Activated CD8-positive, alpha-beta memory T cell treated with anti-CD3 and anti-CD28 coated beads, Interleukin-2, amount 50 U/mL, for 1 hour (primary cell): ENCODE measurements around the gene FKBP14.

Experiments
- DNase-seq: peaks from one replicate; pipeline ENCODE4 v3.0.0-alpha.2; 2020; ENCODE audit errors: extremely low read depth

The FKBP14 gene

GRCh38 chr7:30034501-30034900 lies 8.0 kb upstream of the FKBP14 start:
- no peak for DNase-seq

GRCh38 chr7:30032310-30033125 lies 6.0 kb upstream of the FKBP14 start:
- no peak for DNase-seq

GRCh38 chr7:30029696-30030095 lies 3.2 kb upstream of the FKBP14 start:
- no peak for DNase-seq

GRCh38 chr7:30028749-30029635 lies 2.5 kb upstream of the FKBP14 start:
- DNase-seq = no peak

GRCh38 chr7:30028216-30028748 lies 1.8 kb upstream of the FKBP14 start, which contains the start of gene PLEKHA8:
TSS of gene PLEKHA8 (plus strand) at chr7:30028412. CDS start at chr7:30028763, 351 bp downstream.
- peak; percentile 57 for DNase-seq

- DNase-seq = no peak
Observed at GRCh38 chr7:30027740-30028215, 1.3 kb upstream of the FKBP14 start.

GRCh38 chr7:30027065-30027456 lies 559 bp upstream of the FKBP14 start:
- DNase-seq = no peak

GRCh38 chr7:30023524-30023923 lies 3.0 kb downstream of the FKBP14 start:
- no peak for DNase-seq

GRCh38 chr7:30022991-30023390 lies 3.5 kb downstream of the FKBP14 start:
- DNase-seq = no peak

- no peak for DNase-seq
Observed at GRCh38 chr7:30020535-30020934, 6.0 kb downstream of the FKBP14 start.

GRCh38 chr7:30019960-30020359 lies 6.5 kb downstream of the FKBP14 start:
- no peak for DNase-seq

GRCh38 chr7:30019387-30019786 lies 7.1 kb downstream of the FKBP14 start:
- DNase-seq = no peak

- no peak for DNase-seq
Observed at GRCh38 chr7:30018451-30018850, 8.1 kb downstream of the FKBP14 start.

- no peak for DNase-seq
Observed at GRCh38 chr7:30012757-30013156, 13.7 kb downstream of the FKBP14 start.

- no peak for DNase-seq
Observed at GRCh38 chr7:30010021-30010420, 16.5 kb downstream of the FKBP14 start.

GRCh38 chr7:30005464-30005863 lies 21.0 kb downstream of the FKBP14 start:
- no peak for DNase-seq

- no peak for DNase-seq
Observed at GRCh38 chr7:30003098-30003497, 23.4 kb downstream of the FKBP14 start.

GRCh38 chr7:30001998-30002397 lies 24.5 kb downstream of the FKBP14 start:
- no peak for DNase-seq

- no peak for DNase-seq
Observed at GRCh38 chr7:29998489-29998888, 28.0 kb downstream of the FKBP14 start.

GRCh38 chr7:29996321-29996720 lies 30.2 kb downstream of the FKBP14 start:
- DNase-seq = no peak

GRCh38 chr7:29995652-29996051 lies 30.9 kb downstream of the FKBP14 start:
- no peak for DNase-seq

- DNase-seq = no peak
Observed at GRCh38 chr7:29993140-29993539, 33.4 kb downstream of the FKBP14 start.
